Dedifferentiated amniotic fluid mesenchymal stem cell (primary cell): ENCODE measurements around the gene CCDC86.

Source experiments
- DNase-seq: peaks from one replicate; pipeline ENCODE4 v3.0.0-alpha.2; 2016; ENCODE audit errors: extremely low spot score

CCDC86 gene

GRCh38 chr11:60831143-60831500 lies 10.8 kb upstream of the CCDC86 start:
- DNase-seq, result peak; percentile 66

GRCh38 chr11:60831501-60832079 lies 10.3 kb upstream of the CCDC86 start:
- no peak for DNase-seq

GRCh38 chr11:60834742-60835533 lies 7.0 kb upstream of the CCDC86 start:
- DNase-seq, result no peak

- no peak for DNase-seq
Measured at GRCh38 chr11:60835534-60835846, 6.4 kb upstream of the CCDC86 start.

GRCh38 chr11:60836866-60837515 lies 4.9 kb upstream of the CCDC86 start:
- DNase-seq, result no peak

GRCh38 chr11:60838132-60838531 lies 3.8 kb upstream of the CCDC86 start:
- DNase-seq, result no peak

GRCh38 chr11:60840470-60841430 lies 1.2 kb upstream of the CCDC86 start:
- DNase-seq, result peak; percentile 65

- no peak for DNase-seq
Measured at GRCh38 chr11:60842668-60843600, 1.0 kb downstream of the CCDC86 start.

GRCh38 chr11:60844045-60844869 lies 2.3 kb downstream of the CCDC86 start:
- DNase-seq, result no peak

GRCh38 chr11:60844870-60845221 lies 2.9 kb downstream of the CCDC86 start:
- DNase-seq, result no peak

GRCh38 chr11:60845338-60845737 lies 3.4 kb downstream of the CCDC86 start:
- no peak for DNase-seq

- no peak for DNase-seq
Measured at GRCh38 chr11:60847281-60847680, 5.4 kb downstream of the CCDC86 start.

- no peak for DNase-seq
Measured at GRCh38 chr11:60847896-60848295, 6.0 kb downstream of the CCDC86 start.

- DNase-seq, result no peak
Measured at GRCh38 chr11:60848714-60849151, 6.8 kb downstream of the CCDC86 start.

GRCh38 chr11:60849641-60850520 lies 8.0 kb downstream of the CCDC86 start:
- no peak for DNase-seq

- no peak for DNase-seq
Measured at GRCh38 chr11:60851327-60852104, 9.6 kb downstream of the CCDC86 start.

- DNase-seq, result no peak
Measured at GRCh38 chr11:60852117-60852981, 10.4 kb downstream of the CCDC86 start.
